ENCODE measurements around the gene NOS3. TPM values are rescaled to one million over a fixed set of nuclear protein-coding genes. Genes with fewer than 3 reads are reported as not detected.

NOS3 gene
- total RNA-seq, 1 experiment from 2014 or later = 0.60 TPM

GRCh38 chr7:150952331-150953050 is 38.3 kb upstream of the NOS3 start:
- DNase-seq (ENCODE audit: low spot score) = no peak

- DNase-seq (ENCODE audit: low spot score) = no peak
Measured at GRCh38 chr7:150953061-150953997, 37.5 kb upstream of the NOS3 start.

- DNase-seq (ENCODE audit: low spot score) = no peak
Measured at GRCh38 chr7:150954201-150954985, 36.4 kb upstream of the NOS3 start.

GRCh38 chr7:150954986-150955518 is 35.8 kb upstream of the NOS3 start:
- DNase-seq (ENCODE audit: low spot score) = no peak

- DNase-seq (ENCODE audit: low spot score) = no peak
Measured at GRCh38 chr7:150955519-150956394, 35.1 kb upstream of the NOS3 start.

- DNase-seq (ENCODE audit: low spot score) = no peak
Measured at GRCh38 chr7:150956395-150957132, 34.3 kb upstream of the NOS3 start.

- DNase-seq (ENCODE audit: low spot score) = no peak
Measured at GRCh38 chr7:150957133-150958020, 33.4 kb upstream of the NOS3 start.

GRCh38 chr7:150958062-150958552 is 32.7 kb upstream of the NOS3 start:
- DNase-seq (ENCODE audit: low spot score) = no peak

GRCh38 chr7:150958597-150958996 is 32.2 kb upstream of the NOS3 start:
- no peak for DNase-seq (ENCODE audit: low spot score)

GRCh38 chr7:150959081-150959480 is 31.7 kb upstream of the NOS3 start:
- no peak for DNase-seq (ENCODE audit: low spot score)

- no peak for DNase-seq (ENCODE audit: low spot score)
Measured at GRCh38 chr7:150959739-150960734, 30.8 kb upstream of the NOS3 start.

- no peak for DNase-seq (ENCODE audit: low spot score)
Measured at GRCh38 chr7:150961510-150962289, 29.1 kb upstream of the NOS3 start.

GRCh38 chr7:150962290-150962552 is 28.6 kb upstream of the NOS3 start:
- DNase-seq (ENCODE audit: low spot score) = no peak

GRCh38 chr7:150962553-150963399 is 28.0 kb upstream of the NOS3 start:
- no peak for DNase-seq (ENCODE audit: low spot score)

GRCh38 chr7:150963707-150964559 is 26.9 kb upstream of the NOS3 start:
- DNase-seq (ENCODE audit: low spot score) = no peak
